WTC11 (cell line): ENCODE results near the gene NBEA.

Experiments used
- JUN ChIP-seq: sonication (generic); formaldehyde crosslinking; IDR thresholded peaks from 2 replicates; pipeline ENCODE4 v1.8.0; 2023; ENCODE audit warnings: mild to moderate bottlenecking, missing genetic modification reagents
- TF ChIP-seq, protein P1 (sequence below): sonication (generic); formaldehyde crosslinking; IDR thresholded peaks from 2 replicates; pipeline ENCODE4 v1.8.1; 2023; ENCODE audit warnings: mild to moderate bottlenecking, missing genetic modification reagents, moderate library complexity
- TF ChIP-seq, protein P2 (sequence below): sonication (generic); formaldehyde crosslinking; IDR thresholded peaks from 2 replicates; pipeline ENCODE4 v1.8.0; 2022; ENCODE audit warnings: mild to moderate bottlenecking, missing genetic modification reagents
- TF ChIP-seq, protein P3 (sequence below): sonication (generic); formaldehyde crosslinking; conservative IDR thresholded peaks from 2 replicates; pipeline ENCODE4 v1.8.1; 2022; ENCODE audit warnings: mild to moderate bottlenecking, missing genetic modification reagents

DNA sequence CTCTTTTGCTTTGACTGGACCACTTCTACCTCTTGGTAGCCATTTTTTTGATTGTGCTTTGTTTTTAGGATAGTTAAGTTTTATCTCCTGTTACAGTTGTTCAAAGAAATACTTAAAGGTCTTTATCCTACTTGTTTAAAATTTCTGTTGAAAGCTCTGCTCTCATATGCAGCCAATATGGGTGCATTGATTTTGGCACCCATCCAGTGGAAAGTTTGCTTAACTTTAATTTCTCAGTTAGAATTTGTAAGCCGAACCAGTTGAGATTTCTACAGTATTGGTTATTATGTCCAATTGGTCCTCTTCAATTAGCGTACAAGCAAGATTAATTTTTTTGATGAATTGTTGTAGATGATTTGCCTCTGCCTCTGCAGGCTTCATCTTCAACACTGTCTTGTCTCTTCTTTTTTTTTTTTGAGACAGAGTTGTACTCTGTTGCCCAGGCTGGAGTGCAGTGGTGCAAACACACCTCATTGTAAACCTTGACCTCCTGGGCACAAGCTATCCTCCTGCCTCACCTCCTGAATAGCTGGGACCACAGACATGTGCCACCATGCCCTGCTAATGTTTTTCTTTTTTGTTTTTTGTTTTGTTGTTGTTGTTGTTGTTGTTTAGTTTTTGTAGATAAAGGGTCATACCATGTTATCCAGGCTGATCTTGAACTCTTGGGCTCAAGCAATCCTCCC, 469.1 kb downstream of the NBEA start:
- TF ChIP-seq, protein P1, sequence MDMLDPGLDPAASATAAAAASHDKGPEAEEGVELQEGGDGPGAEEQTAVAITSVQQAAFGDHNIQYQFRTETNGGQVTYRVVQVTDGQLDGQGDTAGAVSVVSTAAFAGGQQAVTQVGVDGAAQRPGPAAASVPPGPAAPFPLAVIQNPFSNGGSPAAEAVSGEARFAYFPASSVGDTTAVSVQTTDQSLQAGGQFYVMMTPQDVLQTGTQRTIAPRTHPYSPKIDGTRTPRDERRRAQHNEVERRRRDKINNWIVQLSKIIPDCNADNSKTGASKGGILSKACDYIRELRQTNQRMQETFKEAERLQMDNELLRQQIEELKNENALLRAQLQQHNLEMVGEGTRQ (CRISPR knock-in tag): no peak
- TF ChIP-seq, protein P2, sequence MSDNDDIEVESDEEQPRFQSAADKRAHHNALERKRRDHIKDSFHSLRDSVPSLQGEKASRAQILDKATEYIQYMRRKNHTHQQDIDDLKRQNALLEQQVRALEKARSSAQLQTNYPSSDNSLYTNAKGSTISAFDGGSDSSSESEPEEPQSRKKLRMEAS: no peak
- TF ChIP-seq, protein P3, sequence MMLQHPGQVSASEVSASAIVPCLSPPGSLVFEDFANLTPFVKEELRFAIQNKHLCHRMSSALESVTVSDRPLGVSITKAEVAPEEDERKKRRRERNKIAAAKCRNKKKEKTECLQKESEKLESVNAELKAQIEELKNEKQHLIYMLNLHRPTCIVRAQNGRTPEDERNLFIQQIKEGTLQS (CRISPR knock-in tag): no peak
- TF ChIP-seq JUN (CRISPR knock-in tag): no peak
